WTC11 (cell line): Measurements from ENCODE around the gene LRRC9. TPM values are rescaled to one million over a fixed set of nuclear protein-coding genes. Genes with fewer than 3 reads are reported as not detected.

Experiments used
- ATAC-seq: fragments of 200-7000 bp; cut with Tn5 transposase; 2 replicates; pipeline ENCODE4 v1.10.0; 2021; ENCODE audit warnings: mild to moderate bottlenecking, moderate library complexity
- CTCF ChIA-PET: fragments of 300-600 bp; sonication (Branson Sonifier 250); formaldehyde crosslinking; loops from one replicate; lab custom pipeline; 2021; ENCODE audit warnings: antibody characterized with exemption; lab: Charles Lee
- POLR2A ChIA-PET: fragments of 350-600 bp; sonication (Branson Sonifier 250); formaldehyde crosslinking; loops from one replicate; lab custom pipeline; 2021; ENCODE audit warnings: antibody characterized with exemption; lab: Charles Lee
- DNase-seq: peaks from one replicate; pipeline ENCODE4 v3.0.0; 2021; ENCODE audit warnings: low spot score
- H3K27ac Mint-ChIP-seq: 2 replicates; pipeline ENCODE4 v1.8.0; 2021; ENCODE audit warnings: mixed read lengths
- H3K27me3 Mint-ChIP-seq: 2 replicates; pipeline ENCODE4 v1.8.0; 2021; ENCODE audit warnings: low read depth, mild to moderate bottlenecking, moderate library complexity, mixed read lengths
- H3K36me3 Mint-ChIP-seq: 2 replicates; pipeline ENCODE4 v1.8.0; 2021; ENCODE audit warnings: mixed read lengths
- H3K4me1 Mint-ChIP-seq: 2 replicates; pipeline ENCODE4 v1.8.0; 2022; ENCODE audit warnings: mixed read lengths
- H3K4me3 Mint-ChIP-seq: 2 replicates; pipeline ENCODE4 v1.8.0; 2021; ENCODE audit warnings: mild to moderate bottlenecking, moderate library complexity, mixed read lengths
- H3K9me3 Mint-ChIP-seq: 2 replicates; pipeline ENCODE4 v1.8.0; 2021; ENCODE audit warnings: mixed read lengths
- ATF1 ChIP-seq: sonication (generic); formaldehyde crosslinking; IDR thresholded peaks from 2 replicates; pipeline ENCODE4 v1.8.1; 2023; ENCODE audit warnings: mild to moderate bottlenecking, moderate library complexity, missing genetic modification reagents
- ATF2 ChIP-seq: sonication (generic); formaldehyde crosslinking; IDR thresholded peaks from 2 replicates; pipeline ENCODE4 v1.8.1; 2022; ENCODE audit warnings: low read depth, missing genetic modification reagents, borderline replicate concordance
- CREM ChIP-seq: sonication (generic); formaldehyde crosslinking; IDR thresholded peaks from 2 replicates; pipeline ENCODE4 v1.8.1; 2022; ENCODE audit warnings: mild to moderate bottlenecking, missing genetic modification reagents, moderate library complexity
- EMX1 ChIP-seq: fragments of 250-450 bp; sonication (Bioruptor Pico); IDR thresholded peaks from 2 replicates; pipeline ENCODE4 v1.8.0; 2021; ENCODE audit warnings: mild to moderate bottlenecking
- ESRRA ChIP-seq: sonication (generic); formaldehyde crosslinking; IDR thresholded peaks from 2 replicates; pipeline ENCODE4 v1.8.1; 2022; ENCODE audit warnings: mild to moderate bottlenecking, missing genetic modification reagents, borderline replicate concordance
- GABPB1 ChIP-seq: sonication (generic); formaldehyde crosslinking; IDR thresholded peaks from 2 replicates; pipeline ENCODE4 v1.8.1; 2023; ENCODE audit warnings: mild to moderate bottlenecking, missing genetic modification reagents
- MXD4 ChIP-seq: fragments of 250-450 bp; sonication (Bioruptor Pico); IDR thresholded peaks from 2 replicates; pipeline ENCODE4 v1.8.0; 2021; ENCODE audit warnings: mild to moderate bottlenecking, moderate library complexity, borderline replicate concordance
- NFATC4 ChIP-seq: fragments of 250-450 bp; sonication (Bioruptor Pico); IDR thresholded peaks from 2 replicates; pipeline ENCODE4 v1.9.0; 2021; ENCODE audit warnings: mild to moderate bottlenecking
- PRDM15 ChIP-seq: sonication (generic); formaldehyde crosslinking; IDR thresholded peaks from 2 replicates; pipeline ENCODE4 v1.8.0; 2022; ENCODE audit warnings: missing genetic modification reagents
- PRRX2 ChIP-seq: fragments of 250-450 bp; sonication (Bioruptor Pico); IDR thresholded peaks from 2 replicates; pipeline ENCODE4 v1.8.0; 2021; ENCODE audit warnings: mild to moderate bottlenecking
- SMAD4 ChIP-seq: sonication (generic); formaldehyde crosslinking; IDR thresholded peaks from 2 replicates; pipeline ENCODE4 v1.8.0; 2022; ENCODE audit warnings: mild to moderate bottlenecking, missing genetic modification reagents
- TCF7 ChIP-seq: sonication (generic); formaldehyde crosslinking; IDR thresholded peaks from 2 replicates; pipeline ENCODE4 v1.8.0; 2022; ENCODE audit warnings: mild to moderate bottlenecking, low read depth, missing genetic modification reagents, moderate library complexity
- ZNF121 ChIP-seq: sonication (generic); formaldehyde crosslinking; IDR thresholded peaks from 2 replicates; pipeline ENCODE4 v1.8.0; 2023; ENCODE audit warnings: missing genetic modification reagents
- ZNF138 ChIP-seq: sonication (generic); formaldehyde crosslinking; conservative IDR thresholded peaks from 2 replicates; pipeline ENCODE4 v1.8.1; 2022; ENCODE audit warnings: mild to moderate bottlenecking, moderate library complexity, missing genetic modification reagents
- ZNF232 ChIP-seq: sonication (generic); formaldehyde crosslinking; IDR thresholded peaks from 2 replicates; pipeline ENCODE4 v1.8.0; 2022; ENCODE audit warnings: mild to moderate bottlenecking, missing genetic modification reagents
- ZNF263 ChIP-seq: sonication (generic); formaldehyde crosslinking; IDR thresholded peaks from 2 replicates; pipeline ENCODE4 v1.8.1; 2022; ENCODE audit warnings: low read depth, mild to moderate bottlenecking, moderate library complexity, missing genetic modification reagents
- ZNF396 ChIP-seq: fragments of 250-450 bp; sonication (Bioruptor Pico); IDR thresholded peaks from 2 replicates; pipeline ENCODE4 v1.8.0; 2021; ENCODE audit warnings: mild to moderate bottlenecking, moderate library complexity, borderline replicate concordance
- ZNF416 ChIP-seq: fragments of 250-450 bp; sonication (Bioruptor Pico); IDR thresholded peaks from 2 replicates; pipeline ENCODE4 v1.9.0; 2021; ENCODE audit warnings: mild to moderate bottlenecking, inconsistent platforms
- ZNF512 ChIP-seq: sonication (generic); formaldehyde crosslinking; IDR thresholded peaks from 2 replicates; pipeline ENCODE4 v1.8.1; 2022; ENCODE audit warnings: missing genetic modification reagents, borderline replicate concordance
- ZNF671 ChIP-seq: fragments of 250-450 bp; sonication (Bioruptor Pico); IDR thresholded peaks from 2 replicates; pipeline ENCODE4 v1.8.0; 2021; ENCODE audit warnings: mild to moderate bottlenecking
- total RNA-seq: library from RNA; stranded (reverse); gene quantifications from 3 replicates; pipeline ENCODE4 v1.2.3, GENCODE V29; 2021
- TF ChIP-seq, protein P1 (sequence below): sonication (generic); formaldehyde crosslinking; IDR thresholded peaks from 2 replicates; pipeline ENCODE4 v1.8.1; 2023; ENCODE audit warnings: mild to moderate bottlenecking, missing genetic modification reagents
- TF ChIP-seq, protein P2 (sequence below): sonication (generic); formaldehyde crosslinking; IDR thresholded peaks from 2 replicates; pipeline ENCODE4 v1.8.1; 2023; ENCODE audit warnings: mild to moderate bottlenecking, missing genetic modification reagents, borderline replicate concordance

LRRC9 gene
- total RNA-seq, 1 experiment from 2014 or later = 0.79 TPM

DNA sequence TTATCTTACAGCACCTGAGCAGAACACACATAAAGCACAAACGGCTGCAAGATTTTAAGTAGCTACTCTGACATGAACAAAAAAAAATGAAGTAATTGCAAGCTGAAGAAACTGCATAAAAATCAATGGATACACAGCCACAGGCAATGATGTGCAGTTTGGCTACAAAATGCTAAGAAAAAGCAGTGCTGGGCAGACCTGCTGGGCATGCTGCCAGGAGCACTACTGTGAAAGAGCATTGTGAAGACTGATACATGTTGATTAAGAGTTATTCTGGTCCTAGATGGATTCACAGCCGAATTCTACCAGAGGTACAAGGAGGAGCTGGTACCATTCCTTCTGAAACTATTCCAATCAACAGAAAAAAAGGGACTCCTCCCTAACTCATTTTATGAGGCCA is 29.3 kb upstream of the LRRC9 start (continued):
- TF ChIP-seq, protein P1, sequence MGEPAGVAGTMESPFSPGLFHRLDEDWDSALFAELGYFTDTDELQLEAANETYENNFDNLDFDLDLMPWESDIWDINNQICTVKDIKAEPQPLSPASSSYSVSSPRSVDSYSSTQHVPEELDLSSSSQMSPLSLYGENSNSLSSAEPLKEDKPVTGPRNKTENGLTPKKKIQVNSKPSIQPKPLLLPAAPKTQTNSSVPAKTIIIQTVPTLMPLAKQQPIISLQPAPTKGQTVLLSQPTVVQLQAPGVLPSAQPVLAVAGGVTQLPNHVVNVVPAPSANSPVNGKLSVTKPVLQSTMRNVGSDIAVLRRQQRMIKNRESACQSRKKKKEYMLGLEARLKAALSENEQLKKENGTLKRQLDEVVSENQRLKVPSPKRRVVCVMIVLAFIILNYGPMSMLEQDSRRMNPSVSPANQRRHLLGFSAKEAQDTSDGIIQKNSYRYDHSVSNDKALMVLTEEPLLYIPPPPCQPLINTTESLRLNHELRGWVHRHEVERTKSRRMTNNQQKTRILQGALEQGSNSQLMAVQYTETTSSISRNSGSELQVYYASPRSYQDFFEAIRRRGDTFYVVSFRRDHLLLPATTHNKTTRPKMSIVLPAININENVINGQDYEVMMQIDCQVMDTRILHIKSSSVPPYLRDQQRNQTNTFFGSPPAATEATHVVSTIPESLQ = no peak
- TF ChIP-seq ZNF396 (CRISPR knock-in tag) (no peak), ZNF671 (CRISPR knock-in tag) (no peak), ZNF138 (CRISPR knock-in tag) (no peak), PRRX2 (CRISPR knock-in tag) (no peak)

DNA sequence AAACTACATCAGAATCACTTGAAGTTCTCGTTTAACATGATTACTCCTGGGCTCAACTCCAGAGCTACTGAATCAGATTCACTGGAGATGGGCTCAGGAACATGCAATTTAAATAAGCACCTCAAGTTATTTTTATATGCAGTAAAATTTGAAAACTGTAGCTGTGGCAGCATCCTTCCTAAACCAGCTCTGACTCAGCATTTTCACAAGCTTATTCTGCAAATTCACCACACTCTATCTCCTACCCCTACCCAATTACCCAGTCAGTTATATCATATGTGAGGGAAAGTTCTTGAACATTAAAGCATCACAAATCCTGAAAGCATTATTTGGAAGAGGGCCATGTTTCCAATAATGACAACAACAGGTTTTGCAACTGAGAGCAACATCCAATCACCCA is 24.2 kb upstream of the LRRC9 start:
- ChIA-PET CTCF (interaction anchor here (0.8 to 3.0 kb wide), 3 partner anchors 12 to 319 kb away, joined by 3 to 24 read pairs (median 15); partner anchors contain the start of gene CCDC175), POLR2A (no interaction called here)
- Mint-ChIP-seq H3K4me3 (no peak overlapping the region), H3K27ac (no peak overlapping the region), H3K27me3 (0 out of 2 replicates have a peak, but pooled peaks cover 2% of the 10 kb centered on the region), H3K9me3 (no peaks in the 10 kb centered on the region), H3K4me1 (no peaks in the 10 kb centered on the region), H3K36me3 (no peaks in the 10 kb centered on the region)
- ATAC-seq = no peak
- TF ChIP-seq SMAD4 (CRISPR knock-in tag) (no peak), MXD4 (no peak), ZNF263 (CRISPR knock-in tag) (no peak), ZNF232 (CRISPR knock-in tag) (no peak), ZNF512 (CRISPR knock-in tag) (no peak), EMX1 (CRISPR knock-in tag) (no peak), NFATC4 (no peak), ESRRA (CRISPR knock-in tag) (no peak), ZNF671 (CRISPR knock-in tag) (no peak), GABPB1 (CRISPR knock-in tag) (no peak), ZNF416 (CRISPR knock-in tag) (no peak), ATF2 (CRISPR knock-in tag) (no peak), ZNF121 (CRISPR knock-in tag) (no peak), TCF7 (CRISPR knock-in tag) (no peak), CREM (CRISPR knock-in tag) (no peak), ZNF396 (CRISPR knock-in tag) (no peak), ATF1 (no peak), PRDM15 (CRISPR knock-in tag) (no peak)
- TF ChIP-seq, protein P2, sequence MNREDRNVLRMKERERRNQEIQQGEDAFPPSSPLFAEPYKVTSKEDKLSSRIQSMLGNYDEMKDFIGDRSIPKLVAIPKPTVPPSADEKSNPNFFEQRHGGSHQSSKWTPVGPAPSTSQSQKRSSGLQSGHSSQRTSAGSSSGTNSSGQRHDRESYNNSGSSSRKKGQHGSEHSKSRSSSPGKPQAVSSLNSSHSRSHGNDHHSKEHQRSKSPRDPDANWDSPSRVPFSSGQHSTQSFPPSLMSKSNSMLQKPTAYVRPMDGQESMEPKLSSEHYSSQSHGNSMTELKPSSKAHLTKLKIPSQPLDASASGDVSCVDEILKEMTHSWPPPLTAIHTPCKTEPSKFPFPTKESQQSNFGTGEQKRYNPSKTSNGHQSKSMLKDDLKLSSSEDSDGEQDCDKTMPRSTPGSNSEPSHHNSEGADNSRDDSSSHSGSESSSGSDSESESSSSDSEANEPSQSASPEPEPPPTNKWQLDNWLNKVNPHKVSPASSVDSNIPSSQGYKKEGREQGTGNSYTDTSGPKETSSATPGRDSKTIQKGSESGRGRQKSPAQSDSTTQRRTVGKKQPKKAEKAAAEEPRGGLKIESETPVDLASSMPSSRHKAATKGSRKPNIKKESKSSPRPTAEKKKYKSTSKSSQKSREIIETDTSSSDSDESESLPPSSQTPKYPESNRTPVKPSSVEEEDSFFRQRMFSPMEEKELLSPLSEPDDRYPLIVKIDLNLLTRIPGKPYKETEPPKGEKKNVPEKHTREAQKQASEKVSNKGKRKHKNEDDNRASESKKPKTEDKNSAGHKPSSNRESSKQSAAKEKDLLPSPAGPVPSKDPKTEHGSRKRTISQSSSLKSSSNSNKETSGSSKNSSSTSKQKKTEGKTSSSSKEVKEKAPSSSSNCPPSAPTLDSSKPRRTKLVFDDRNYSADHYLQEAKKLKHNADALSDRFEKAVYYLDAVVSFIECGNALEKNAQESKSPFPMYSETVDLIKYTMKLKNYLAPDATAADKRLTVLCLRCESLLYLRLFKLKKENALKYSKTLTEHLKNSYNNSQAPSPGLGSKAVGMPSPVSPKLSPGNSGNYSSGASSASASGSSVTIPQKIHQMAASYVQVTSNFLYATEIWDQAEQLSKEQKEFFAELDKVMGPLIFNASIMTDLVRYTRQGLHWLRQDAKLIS (CRISPR knock-in tag) = no peak
- TF ChIP-seq, protein P1 = no peak
- DNase-seq = no peak
